ENCODE results near the gene CCPG1. TPM values are rescaled to one million over a fixed set of nuclear protein-coding genes. Genes with fewer than 3 reads are reported as not detected.

The CCPG1 gene
- total RNA-seq, 2 donors from 2014 or later = 64.3 to 71.9 TPM

GRCh38 chr15:55398243-55398642 lies 9.9 kb downstream of the CCPG1 start:
- DNase-seq (no peak), ATAC-seq (no peak)
- Histone ChIP-seq H3K4me1 (peaks cover 41% of the 10 kb centered on the region), H3K9me3 (no peaks in the 10 kb centered on the region), H3K27ac (no peak overlapping the region), H3K27me3 (no peaks in the 10 kb centered on the region), H3K4me3 (no peak overlapping the region), H3K36me3 (replicated peaks in 1 of 2; ENCODE audit: insufficient read depth in 1 of 2, low read depth in 2 of 2) (no peaks in the 10 kb centered on the region)
- intact Hi-C loops (cut with DNase I) = no loop called here
- WGBS, 2 donors = 79 to 92% methylated on average over 5 of the region's 5 CpGs
- TF ChIP-seq CTCF (IDR thresholded peaks at IDR 0.05) = no peak
- no peak for TF ChIP-seq POLR2A (IDR thresholded peaks at IDR 0.05)

GRCh38 chr15:55394694-55395093 lies 13.5 kb downstream of the CCPG1 start:
- peaks cover 20% of the 10 kb centered on the region for H3K4me1 ChIP-seq
- 93 to 95% methylated on average over 1 of the region's 1 CpG for WGBS, 2 donors
- H3K36me3 ChIP-seq (replicated peaks in 1 of 2; ENCODE audit: insufficient read depth in 1 of 2, low read depth in 2 of 2) = no peaks in the 10 kb centered on the region
- no peak overlapping the region for H3K4me3 ChIP-seq
- no peak overlapping the region for H3K27ac ChIP-seq
- no peak for ATAC-seq
- TF ChIP-seq POLR2A (IDR thresholded peaks at IDR 0.05) = no peak
- TF ChIP-seq CTCF (IDR thresholded peaks at IDR 0.05) = no peak
- intact Hi-C loops (cut with DNase I) = no loop called here
- no peaks in the 10 kb centered on the region for H3K27me3 ChIP-seq
- no peaks in the 10 kb centered on the region for H3K9me3 ChIP-seq
- DNase-seq = no peak

GRCh38 chr15:55389264-55389607 lies 18.9 kb downstream of the CCPG1 start:
- Histone ChIP-seq H3K27ac (no peak overlapping the region), H3K4me1 (no peaks in the 10 kb centered on the region), H3K36me3 (replicated peaks in 1 of 2; ENCODE audit: insufficient read depth in 1 of 2, low read depth in 2 of 2) (peaks cover 3 to 7% of the 10 kb centered on the region in 2 donors), H3K27me3 (no peaks in the 10 kb centered on the region), H3K4me3 (no peak overlapping the region), H3K9me3 (no peaks in the 10 kb centered on the region)
- DNase-seq = no peak
- ATAC-seq = no peak
- TF ChIP-seq POLR2A (IDR thresholded peaks at IDR 0.05) (no peak), CTCF (IDR thresholded peaks at IDR 0.05) (no peak)
- intact Hi-C loops (cut with DNase I) = no loop called here

- ATAC-seq = no peak
- H3K27me3 ChIP-seq = no peaks in the 10 kb centered on the region
- TF ChIP-seq POLR2A (IDR thresholded peaks at IDR 0.05) = no peak
- TF ChIP-seq CTCF (IDR thresholded peaks at IDR 0.05) = no peak
- intact Hi-C loops (cut with DNase I) = no loop called here
- no peaks in the 10 kb centered on the region for H3K9me3 ChIP-seq
- H3K4me1 ChIP-seq = no peaks in the 10 kb centered on the region
- H3K27ac ChIP-seq = no peak overlapping the region
- H3K4me3 ChIP-seq = no peak overlapping the region
- DNase-seq = no peak
- peaks cover 7 to 10% of the 10 kb centered on the region in 2 donors for H3K36me3 ChIP-seq (replicated peaks in 1 of 2; ENCODE audit: insufficient read depth in 1 of 2, low read depth in 2 of 2)
These were observed 21.1 kb downstream of the CCPG1 start for GRCh38 chr15:55387027-55387426.

GRCh38 chr15:55383687-55384086 lies 24.5 kb downstream of the CCPG1 start:
- H3K36me3 ChIP-seq (replicated peaks in 1 of 2; ENCODE audit: insufficient read depth in 1 of 2, low read depth in 2 of 2) = peaks cover 7 to 12% of the 10 kb centered on the region in 2 donors

More at GRCh38 chr15:55383687-55384086, 24.5 kb downstream of the CCPG1 start:
- no peaks in the 10 kb centered on the region for H3K4me1 ChIP-seq
- no peaks in the 10 kb centered on the region for H3K27me3 ChIP-seq
- 95 to 100% methylated on average over 2 of the region's 2 CpGs for WGBS, 2 donors
- H3K9me3 ChIP-seq = no peaks in the 10 kb centered on the region
- DNase-seq (no peak), ATAC-seq (no peak)
- TF ChIP-seq POLR2A (IDR thresholded peaks at IDR 0.05) (no peak), CTCF (IDR thresholded peaks at IDR 0.05) (no peak)
- intact Hi-C loops (cut with DNase I) = no loop called here
- H3K4me3 ChIP-seq = no peak overlapping the region
- no peak overlapping the region for H3K27ac ChIP-seq
